ENCODE measurements around the gene MRC1.

GRCh38 chr10:17831341-17831740 lies 22.2 kb downstream of the MRC1 start:
- TF ChIP-seq CREB1 (IDR thresholded peaks at IDR 0.05) (no peak), FOSL1 (IDR thresholded peaks at IDR 0.05; ENCODE audit: insufficient read depth, low read depth, low read length) (no peak), POLR2A (IDR thresholded peaks at IDR 0.05; ENCODE audit: control extremely low read depth in 1 of 2, low read depth in 2 of 2, low read length in 2 of 2) (no peak), YY1 (IDR thresholded peaks at IDR 0.05; ENCODE audit: low read depth, low read length) (no peak), CHD2 (IDR thresholded peaks at IDR 0.05; ENCODE audit: low read length) (no peak), CTCF (IDR thresholded peaks at IDR 0.05; ENCODE audit: control extremely low read depth in 1 of 3, insufficient read depth in 1 of 3, low read depth in 1 of 3, low read length in 3 of 3) (no peak), ATF3 (IDR thresholded peaks at IDR 0.05; ENCODE audit: insufficient read depth, low read depth, low read length) (no peak)
